Ishikawa (cell line): Measurements from ENCODE around the gene BIN1.

Experiments used
- CEBPB ChIP-seq: IDR thresholded peaks from 2 replicates; pipeline ENCODE4 v1.6.1; 2012
- CREB1 ChIP-seq: IDR thresholded peaks from 2 replicates; pipeline ENCODE4 v1.6.1; 2012; ENCODE audit warnings: low read depth
- EGR1 ChIP-seq: IDR thresholded peaks from 2 replicates; pipeline ENCODE4 v1.6.1; 2012
- EP300 ChIP-seq: IDR thresholded peaks from 2 replicates; pipeline ENCODE4 v1.6.1; 2012; ENCODE audit warnings: borderline replicate concordance
- FOXM1 ChIP-seq: IDR thresholded peaks from 2 replicates; pipeline ENCODE4 v1.6.1; 2012; ENCODE audit warnings: low read depth, borderline replicate concordance
- NFIC ChIP-seq: IDR thresholded peaks from 2 replicates; pipeline ENCODE4 v1.6.1; 2012
- RAD21 ChIP-seq: IDR thresholded peaks from 2 replicates; pipeline ENCODE4 v1.6.1; 2012; ENCODE audit warnings: low read depth
- TAF1 ChIP-seq: IDR thresholded peaks from 2 replicates; pipeline ENCODE4 v1.6.1; 2012; ENCODE audit warnings: low read depth, mild to moderate bottlenecking
- TCF12 ChIP-seq: IDR thresholded peaks from 2 replicates; pipeline ENCODE4 v1.6.1; 2012; ENCODE audit warnings: low read depth
- TEAD4 ChIP-seq: IDR thresholded peaks from 2 replicates; pipeline ENCODE4 v1.6.1; 2012
- USF1 ChIP-seq: IDR thresholded peaks from 2 replicates; pipeline ENCODE4 v1.6.1; 2012
- YY1 ChIP-seq: IDR thresholded peaks from 2 replicates; pipeline ENCODE4 v1.6.1; 2012; ENCODE audit warnings: low read depth
- ZBTB7A ChIP-seq: IDR thresholded peaks from 2 replicates; pipeline ENCODE4 v1.6.1; 2012; ENCODE audit warnings: low read depth
- TF ChIP-seq, protein P1 (sequence below): IDR thresholded peaks from 2 replicates; pipeline ENCODE4 v1.6.1; 2012
- TF ChIP-seq, protein P2 (sequence below): IDR thresholded peaks from 2 replicates; pipeline ENCODE4 v1.6.1; 2012; ENCODE audit warnings: low read depth, mild to moderate bottlenecking

Gene BIN1

GRCh38 chr2:127059559-127059958, 47.4 kb downstream of the BIN1 start:
- TF ChIP-seq TEAD4 = no peak
- TF ChIP-seq EGR1 = no peak
- no peak for TF ChIP-seq USF1
- TF ChIP-seq, protein P1, sequence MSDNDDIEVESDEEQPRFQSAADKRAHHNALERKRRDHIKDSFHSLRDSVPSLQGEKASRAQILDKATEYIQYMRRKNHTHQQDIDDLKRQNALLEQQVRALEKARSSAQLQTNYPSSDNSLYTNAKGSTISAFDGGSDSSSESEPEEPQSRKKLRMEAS = no peak
- TF ChIP-seq ZBTB7A = no peak
- TF ChIP-seq TCF12 = no peak

DNA sequence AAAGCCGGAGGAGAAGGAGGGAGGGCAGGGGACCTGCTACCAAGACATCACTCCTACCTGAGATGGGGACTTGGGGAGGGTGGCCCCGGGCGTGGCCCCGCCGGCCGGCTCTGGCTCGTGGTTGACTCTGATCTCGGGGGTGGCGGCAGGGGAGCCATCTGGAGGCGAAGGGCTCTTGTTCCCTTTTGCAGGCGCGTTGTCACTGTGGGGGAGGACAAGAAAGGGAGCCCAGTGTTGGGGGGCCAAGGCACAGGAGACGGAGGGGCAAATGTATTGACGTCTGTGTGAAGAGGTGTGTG, 48.1 kb downstream of the BIN1 start:
- TF ChIP-seq CREB1 (no peak), NFIC (no peak), EGR1 (no peak), EP300 (no peak), YY1 (no peak), FOXM1 (no peak), TEAD4 (no peak), TCF12 (no peak), TAF1 (no peak), CEBPB (no peak), RAD21 (no peak), ZBTB7A (no peak), USF1 (no peak)
- TF ChIP-seq, protein P1 = no peak
- TF ChIP-seq, protein P2, sequence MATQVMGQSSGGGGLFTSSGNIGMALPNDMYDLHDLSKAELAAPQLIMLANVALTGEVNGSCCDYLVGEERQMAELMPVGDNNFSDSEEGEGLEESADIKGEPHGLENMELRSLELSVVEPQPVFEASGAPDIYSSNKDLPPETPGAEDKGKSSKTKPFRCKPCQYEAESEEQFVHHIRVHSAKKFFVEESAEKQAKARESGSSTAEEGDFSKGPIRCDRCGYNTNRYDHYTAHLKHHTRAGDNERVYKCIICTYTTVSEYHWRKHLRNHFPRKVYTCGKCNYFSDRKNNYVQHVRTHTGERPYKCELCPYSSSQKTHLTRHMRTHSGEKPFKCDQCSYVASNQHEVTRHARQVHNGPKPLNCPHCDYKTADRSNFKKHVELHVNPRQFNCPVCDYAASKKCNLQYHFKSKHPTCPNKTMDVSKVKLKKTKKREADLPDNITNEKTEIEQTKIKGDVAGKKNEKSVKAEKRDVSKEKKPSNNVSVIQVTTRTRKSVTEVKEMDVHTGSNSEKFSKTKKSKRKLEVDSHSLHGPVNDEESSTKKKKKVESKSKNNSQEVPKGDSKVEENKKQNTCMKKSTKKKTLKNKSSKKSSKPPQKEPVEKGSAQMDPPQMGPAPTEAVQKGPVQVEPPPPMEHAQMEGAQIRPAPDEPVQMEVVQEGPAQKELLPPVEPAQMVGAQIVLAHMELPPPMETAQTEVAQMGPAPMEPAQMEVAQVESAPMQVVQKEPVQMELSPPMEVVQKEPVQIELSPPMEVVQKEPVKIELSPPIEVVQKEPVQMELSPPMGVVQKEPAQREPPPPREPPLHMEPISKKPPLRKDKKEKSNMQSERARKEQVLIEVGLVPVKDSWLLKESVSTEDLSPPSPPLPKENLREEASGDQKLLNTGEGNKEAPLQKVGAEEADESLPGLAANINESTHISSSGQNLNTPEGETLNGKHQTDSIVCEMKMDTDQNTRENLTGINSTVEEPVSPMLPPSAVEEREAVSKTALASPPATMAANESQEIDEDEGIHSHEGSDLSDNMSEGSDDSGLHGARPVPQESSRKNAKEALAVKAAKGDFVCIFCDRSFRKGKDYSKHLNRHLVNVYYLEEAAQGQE = no peak

GRCh38 chr2:127058246-127058953, 48.6 kb downstream of the BIN1 start:
- TF ChIP-seq EGR1 (no peak), TEAD4 (no peak), TCF12 (no peak), ZBTB7A (no peak), FOXM1 (no peak), NFIC (no peak), USF1 (no peak), TAF1 (no peak), EP300 (no peak), RAD21 (no peak), CREB1 (no peak), CEBPB (no peak), YY1 (no peak)
- TF ChIP-seq, protein P1 = no peak
- TF ChIP-seq, protein P2 = no peak

DNA sequence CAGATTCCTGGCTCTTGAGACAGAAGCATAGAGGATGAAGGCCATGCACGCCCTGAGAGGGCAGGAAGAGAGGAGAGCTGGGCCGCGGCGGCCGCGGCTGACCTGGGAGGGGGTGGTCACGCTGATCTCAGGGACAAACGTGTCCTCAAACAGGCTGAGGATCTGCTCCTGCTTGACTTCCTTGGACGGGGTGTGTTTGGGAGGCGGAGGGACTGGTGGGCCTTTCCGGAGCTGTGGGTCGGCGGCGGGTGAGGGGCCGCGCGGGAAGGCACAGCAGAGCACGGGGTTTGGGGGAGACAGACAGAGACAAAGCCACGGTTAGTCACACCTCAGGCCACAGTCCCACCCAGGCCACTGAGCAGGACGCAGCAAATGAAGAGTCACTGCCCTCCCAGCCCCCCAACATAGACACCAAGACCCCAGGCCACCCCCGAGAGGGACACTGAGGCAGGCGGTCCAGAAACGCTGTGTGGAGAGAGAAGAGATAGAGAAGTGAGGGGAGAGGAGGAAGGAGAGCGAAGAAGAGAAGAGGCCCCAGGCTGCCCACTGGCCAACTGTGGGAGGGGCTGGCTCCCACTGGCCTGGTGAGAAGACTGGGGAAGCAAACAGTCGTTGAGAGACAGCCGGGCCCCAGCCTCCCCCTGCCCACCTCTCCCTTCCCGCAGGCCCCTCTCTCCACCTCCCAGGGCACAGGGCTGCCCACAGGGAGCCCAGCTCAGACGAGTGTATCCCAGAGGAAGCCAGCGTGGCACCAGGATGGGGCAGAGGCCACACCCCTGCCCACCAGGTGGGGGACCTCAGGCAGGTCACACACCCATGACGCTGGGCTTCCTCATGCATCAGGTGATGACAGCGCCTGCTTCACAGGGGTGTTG, 49.3 kb downstream of the BIN1 start:
- TF ChIP-seq EP300 (no peak), NFIC (no peak), TAF1 (no peak), ZBTB7A (no peak), TCF12 (no peak), EGR1 (no peak), RAD21 (no peak), FOXM1 (no peak), CEBPB (no peak), CREB1 (no peak), YY1 (no peak), USF1 (no peak), TEAD4 (no peak)
- TF ChIP-seq, protein P2 = no peak
- TF ChIP-seq, protein P1 = no peak
